Measurements from ENCODE around the gene ZNF385D.

DNA sequence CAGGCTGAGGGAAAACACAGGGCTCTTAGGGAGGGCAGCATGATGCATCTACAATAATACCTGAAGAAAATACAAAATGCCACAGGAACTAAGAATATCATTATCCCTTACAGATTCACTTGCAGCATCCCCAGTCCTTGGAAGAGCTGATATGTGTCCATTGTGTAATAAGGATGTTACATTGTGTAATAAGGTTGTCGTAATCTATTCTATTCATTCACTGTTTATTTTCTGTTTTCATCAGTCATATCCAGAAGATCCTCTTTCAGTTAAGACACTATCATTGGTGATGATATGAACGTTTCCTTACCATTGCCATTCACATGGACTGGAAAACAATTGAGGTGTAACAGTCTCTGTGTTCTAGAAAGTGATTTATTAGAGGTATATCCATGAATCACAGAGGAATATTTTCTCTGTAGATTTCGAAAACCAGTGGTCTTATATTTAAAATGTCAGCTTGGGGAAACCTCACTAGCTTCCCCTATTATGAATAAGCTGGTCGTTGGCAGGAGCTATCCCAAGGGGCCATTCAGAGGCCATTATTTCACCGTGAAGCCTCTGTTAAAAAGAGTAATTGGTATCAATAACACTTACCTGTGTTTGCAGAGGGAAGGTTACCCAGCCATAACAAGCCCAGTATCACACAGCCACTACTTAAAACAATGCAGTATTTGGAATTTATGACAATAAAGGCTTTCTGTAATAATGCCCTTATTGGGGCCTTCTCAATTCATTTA is 241.1 kb downstream of the ZNF385D start:
- TF ChIP-seq CTCF (IDR thresholded peaks at IDR 0.05) (no peak), POLR2AphosphoS5 (IDR thresholded peaks at IDR 0.05) (no peak), POLR2A (IDR thresholded peaks at IDR 0.05) (no peak), EP300 (IDR thresholded peaks at IDR 0.05) (no peak)
